K562 (cell line): ENCODE results near the gene FGD6. TPM values are rescaled to one million over a fixed set of nuclear protein-coding genes. Genes with fewer than 3 reads are reported as not detected.
A peak's percentile ranks its signal among the peaks of the same experiment; 100 is the strongest.

Source experiments
- ARID3B ChIP-seq: fragments of 250-450 bp; sonication (Bioruptor Pico); IDR thresholded peaks from 2 replicates; pipeline ENCODE4 v1.4.0; 2020; ENCODE audit warnings: borderline replicate concordance
- BCOR ChIP-seq: fragments of 450-650 bp; IDR thresholded peaks from 2 replicates; pipeline ENCODE4 v1.6.1; 2016
- BHLHE40 ChIP-seq: IDR thresholded peaks from 2 replicates; pipeline ENCODE4 v1.6.1; 2011; ENCODE audit warnings: low read length, improper control_type of control experiment
- CEBPG ChIP-seq, 3 experiments: fragments of 200-800 bp in 1 of 3; sonication (Bioruptor generic) in 1 of 3; sonication (generic) in 1 of 3; formaldehyde crosslinking in 1 of 3; IDR thresholded peaks in 2 of 3; conservative IDR thresholded peaks in 1 of 3; 2 replicates each; pipeline versions ENCODE4 v1.6.1 to v1.8.0; 2016 to 2022; ENCODE audit warnings: missing compliant biosample characterization in 2 of 3, missing genetic modification characterization in 2 of 3, mild to moderate bottlenecking in 1 of 3, missing genetic modification reagents in 1 of 3
- CTCF ChIP-seq, 3 experiments: IDR thresholded peaks in 2 of 3; conservative IDR thresholded peaks in 1 of 3; 2 replicates each; pipeline ENCODE4 v1.5.1; 2011 to 2012; ENCODE audit warnings: low read length in 3 of 3, mild to moderate bottlenecking in 3 of 3, control low read depth in 2 of 3, improper control_type of control experiment in 1 of 3, inconsistent platforms in 1 of 3, low read depth in 1 of 3, mixed read lengths in 1 of 3, moderate library complexity in 1 of 3; ENCODE audit not compliant: insufficient read depth in 2 of 3
- DNMT1 ChIP-seq: fragments of 450-650 bp; IDR thresholded peaks from 2 replicates; pipeline ENCODE4 v1.6.1; 2016; ENCODE audit warnings: antibody characterized with exemption, mild to moderate bottlenecking
- DPF2 ChIP-seq: fragments of 450-650 bp; IDR thresholded peaks from 2 replicates; pipeline ENCODE4 v1.6.1; 2016
- ILK ChIP-seq: fragments of 450-650 bp; IDR thresholded peaks from 2 replicates; pipeline ENCODE4 v1.6.1; 2016; ENCODE audit warnings: missing genetic modification characterization, low read depth, mild to moderate bottlenecking, missing compliant biosample characterization, moderate library complexity, borderline replicate concordance
- RFX1 ChIP-seq: fragments of 450-650 bp; IDR thresholded peaks from 2 replicates; pipeline ENCODE4 v1.6.1; 2016; ENCODE audit warnings: mild to moderate bottlenecking, moderate library complexity
- SIN3A ChIP-seq, 2 experiments: fragments of 150-350 bp in 1 of 2; IDR thresholded peaks; 2 replicates each; pipeline ENCODE4 v1.6.1; 2011 to 2016; ENCODE audit warnings: borderline replicate concordance in 2 of 2, low read depth in 2 of 2, low read length in 2 of 2, mild to moderate bottlenecking in 2 of 2, moderate library complexity in 2 of 2; ENCODE audit not compliant: control insufficient read depth in 1 of 2
- SMARCA4 ChIP-seq: fragments of 450-650 bp; IDR thresholded peaks from 2 replicates; pipeline ENCODE4 v1.6.1; 2016
- TFAP4 ChIP-seq: sonication (generic); formaldehyde crosslinking; IDR thresholded peaks from 2 replicates; pipeline ENCODE4 v1.8.0; 2022; ENCODE audit warnings: missing genetic modification reagents, mild to moderate bottlenecking, moderate library complexity, borderline replicate concordance
- THRB ChIP-seq: fragments of 450-650 bp; formaldehyde crosslinking; conservative IDR thresholded peaks from 2 replicates; pipeline ENCODE4 v1.4.0; 2022; ENCODE audit warnings: mild to moderate bottlenecking, missing genetic modification characterization
- TSC22D4 ChIP-seq: fragments of 450-650 bp; IDR thresholded peaks from 2 replicates; pipeline ENCODE4 v1.6.1; 2016; ENCODE audit warnings: missing genetic modification characterization, missing biosample characterization, control low read depth
- YBX1 ChIP-seq: fragments of 450-650 bp; IDR thresholded peaks from 2 replicates; pipeline ENCODE4 v1.7.1; 2016; ENCODE audit warnings: mild to moderate bottlenecking
- ZNF395 ChIP-seq: fragments of 200-800 bp; sonication (Bioruptor generic); IDR thresholded peaks from 2 replicates; pipeline ENCODE4 v1.6.1; 2017; ENCODE audit warnings: missing genetic modification characterization, missing compliant biosample characterization
- polyA plus RNA-seq, 8 experiments: library from polyadenylated mRNA; depleted of rRNA in 4 of 8; stranded (reverse) in 5 of 8; unstranded in 3 of 8; fragments of >200 nt; fragmentation: Nextera tagmentation in 2 of 8; fragmentation: Illumina TruSeq in 1 of 8; extraction: Ambion mirVana in 2 of 8; extraction: Trizol in 1 of 8; gene quantifications; 2 replicates each; pipeline versions ENCODE4 v1.2.1 to v1.2.3, GENCODE V29; 2011 to 2014; ENCODE audit warnings: inconsistent platforms in 1 of 8, missing spikeins in 1 of 8
- total RNA-seq, 7 experiments: library from RNA; depleted of rRNA in 6 of 7; stranded (reverse); fragments of >200 nt in 6 of 7; fragmentation: Illumina TruSeq in 2 of 7; extraction: Trizol in 2 of 7; gene quantifications; 2 replicates each; pipeline versions ENCODE4 v1.2.1 to v1.2.3, GENCODE V29; 2011 to 2021; ENCODE audit warnings: low replicate concordance in 1 of 7
- TF ChIP-seq, protein P1 (sequence below): fragments of 450-650 bp; IDR thresholded peaks from one replicate; pipeline ENCODE4 v1.6.1; 2018; ENCODE audit warnings: mild to moderate bottlenecking, moderate library complexity; ENCODE audit not compliant: partially characterized antibody
- TF ChIP-seq, protein P2 (sequence below): fragments of 250-450 bp; sonication (Bioruptor Pico); IDR thresholded peaks from 2 replicates; pipeline ENCODE4 v1.5.0; 2021

Gene FGD6
- total and polyA plus RNA-seq, 9 of the 15 experiments (the other 6 are each of a cell fraction or from before 2014, with no cell fraction given), result 1.5 to 11.1 (median 5.8) TPM

DNA sequence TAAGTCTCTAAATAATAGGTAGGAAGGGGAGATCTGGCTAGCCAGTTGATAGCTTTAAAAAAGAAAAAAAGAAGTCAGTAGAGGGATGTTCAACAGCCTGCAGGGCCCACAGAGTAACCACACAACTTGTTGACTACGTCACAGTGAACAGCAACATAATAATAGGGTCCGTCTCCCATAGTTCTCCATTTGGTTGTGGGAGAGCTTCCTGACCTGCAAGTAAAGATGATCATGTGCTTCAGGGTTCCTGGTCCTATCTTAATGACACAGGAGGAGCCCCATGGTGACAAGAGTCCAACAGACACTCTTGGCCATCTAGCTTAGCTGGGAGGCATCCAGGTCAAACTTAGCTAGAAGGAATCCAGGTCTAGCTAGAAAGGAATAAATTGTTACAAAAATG, 36.2 kb downstream of the FGD6 start (continued):
- TF ChIP-seq BHLHE40 (peak; percentile 70; the same call in 1 of the 2 replicates), RFX1 (peak; percentile 45; the same call in 1 of the 2 replicates), SMARCA4 (0 out of 2 replicates have a peak, but pooled peaks have one; percentile 32), TSC22D4 (tag) (no peak), ZNF395 (no peak), ARID3B (CRISPR knock-in tag) (no peak), TFAP4 (CRISPR knock-in tag) (no peak), BCOR (no peak), THRB (CRISPR knock-in tag) (no peak), SIN3A (IDR thresholded peaks at IDR 0.05; ENCODE audit: borderline replicate concordance in 2 of 2, control insufficient read depth in 1 of 2, low read depth in 2 of 2, low read length in 2 of 2) (no peak), CEBPG (CRISPR knock-in tag; IDR thresholded peaks at IDR 0.05) (no peak), CEBPG (tag; conservative IDR thresholded peaks at IDR 0.05 in 1 of 2, IDR thresholded peaks at IDR 0.05 in 1 of 2) (no peak), CTCF (IDR thresholded peaks at IDR 0.05 in 2 of 3, conservative IDR thresholded peaks at IDR 0.05 in 1 of 3; ENCODE audit: insufficient read depth in 2 of 3, low read depth in 1 of 3, low read length in 3 of 3) (no peak), YBX1 (no peak), DPF2 (0 out of 2 replicates have a peak, but pooled peaks have one; percentile 58), ILK (tag) (no peak), DNMT1 (no peak)
- TF ChIP-seq, protein P1, sequence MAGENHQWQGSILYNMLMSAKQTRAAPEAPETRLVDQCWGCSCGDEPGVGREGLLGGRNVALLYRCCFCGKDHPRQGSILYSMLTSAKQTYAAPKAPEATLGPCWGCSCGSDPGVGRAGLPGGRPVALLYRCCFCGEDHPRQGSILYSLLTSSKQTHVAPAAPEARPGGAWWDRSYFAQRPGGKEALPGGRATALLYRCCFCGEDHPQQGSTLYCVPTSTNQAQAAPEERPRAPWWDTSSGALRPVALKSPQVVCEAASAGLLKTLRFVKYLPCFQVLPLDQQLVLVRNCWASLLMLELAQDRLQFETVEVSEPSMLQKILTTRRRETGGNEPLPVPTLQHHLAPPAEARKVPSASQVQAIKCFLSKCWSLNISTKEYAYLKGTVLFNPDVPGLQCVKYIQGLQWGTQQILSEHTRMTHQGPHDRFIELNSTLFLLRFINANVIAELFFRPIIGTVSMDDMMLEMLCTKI, result no peak
- TF ChIP-seq, protein P2, sequence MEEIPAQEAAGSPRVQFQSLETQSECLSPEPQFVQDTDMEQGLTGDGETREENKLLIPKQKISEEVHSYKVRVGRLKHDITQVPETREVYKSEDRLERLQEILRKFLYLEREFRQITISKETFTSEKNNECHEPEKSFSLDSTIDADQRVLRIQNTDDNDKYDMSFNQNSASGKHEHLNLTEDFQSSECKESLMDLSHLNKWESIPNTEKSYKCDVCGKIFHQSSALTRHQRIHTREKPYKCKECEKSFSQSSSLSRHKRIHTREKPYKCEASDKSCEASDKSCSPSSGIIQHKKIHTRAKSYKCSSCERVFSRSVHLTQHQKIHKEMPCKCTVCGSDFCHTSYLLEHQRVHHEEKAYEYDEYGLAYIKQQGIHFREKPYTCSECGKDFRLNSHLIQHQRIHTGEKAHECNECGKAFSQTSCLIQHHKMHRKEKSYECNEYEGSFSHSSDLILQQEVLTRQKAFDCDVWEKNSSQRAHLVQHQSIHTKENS (CRISPR knock-in tag), result no peak
